Omental fat pad (tissue), 4 donors: ENCODE data around the gene CALD1. TPM values are rescaled to one million over a fixed set of nuclear protein-coding genes. Genes with fewer than 3 reads are reported as not detected.
A peak's percentile ranks its signal among the peaks of the same experiment; 100 is the strongest.

Source experiments
- ATAC-seq: fragments of 150-250 bp; one replicate; pipeline ENCODE4 v1.9.1; 2016; ENCODE audit warnings: mild to moderate bottlenecking, moderate library complexity; ENCODE audit not compliant: low FRiP score
- DNase-seq: peaks from one replicate; pipeline ENCODE4 v3.0.0-alpha.2; 2019; ENCODE audit warnings: low spot score
- CTCF ChIP-seq, 3 donors: fragments of 450-650 bp; IDR thresholded peaks; one replicate each; pipeline ENCODE4 v1.5.1; 2016 to 2017; ENCODE audit warnings: antibody characterized with exemption in 3 of 3, mild to moderate bottlenecking in 3 of 3, moderate library complexity in 2 of 3
- total RNA-seq, 4 donors: library from RNA; depleted of rRNA; stranded (reverse); fragments of >200 nt; gene quantifications; one replicate each; pipeline ENCODE4 v1.1.0, GENCODE V29; 2016

CALD1 gene
- total RNA-seq, 4 donors from 2014 or later = 195 to 347 (median 250) TPM

GRCh38 chr7:134992626-134993179 lies 213.3 kb downstream of the CALD1 start:
- no peak for TF ChIP-seq CTCF (IDR thresholded peaks at IDR 0.05)
- no peak for DNase-seq
- no peak for ATAC-seq

DNA sequence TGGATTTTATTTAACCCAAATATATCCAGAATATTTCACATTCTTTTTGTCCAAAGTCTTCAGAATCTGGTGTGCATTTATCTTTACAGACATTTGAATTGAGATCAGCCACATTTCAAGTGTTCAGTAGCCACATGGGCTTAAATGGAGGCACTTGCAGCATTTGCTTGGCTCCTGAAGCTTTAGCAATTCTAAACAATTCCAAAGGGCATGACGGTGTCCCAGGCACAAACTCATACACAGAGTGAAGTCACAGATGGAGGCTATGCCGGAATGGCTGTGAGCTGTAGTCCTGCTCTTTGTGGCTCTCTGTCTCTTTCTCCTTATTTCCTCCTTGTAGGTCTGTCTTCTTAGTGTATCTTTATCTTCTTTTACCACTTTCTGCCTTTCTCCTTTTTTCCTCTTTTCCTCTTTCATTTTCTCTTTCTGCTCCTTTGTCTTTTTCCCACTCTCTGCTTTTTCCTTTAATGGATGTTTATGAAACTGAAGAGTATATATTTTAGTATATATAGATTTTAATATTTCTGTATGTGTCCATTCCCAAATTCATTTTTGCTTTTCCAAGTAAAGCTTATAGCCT lies 214.5 kb downstream of the CALD1 start:
- DNase-seq = no peak
- TF ChIP-seq CTCF (IDR thresholded peaks at IDR 0.05) = no peak

GRCh38 chr7:134995239-134996096 lies 216.0 kb downstream of the CALD1 start:
- ATAC-seq (no peak), DNase-seq (no peak)
- no peak for TF ChIP-seq CTCF (IDR thresholded peaks at IDR 0.05)

More for the DNA sequence above, 214.5 kb downstream of the CALD1 start:
- no peak for ATAC-seq

DNA sequence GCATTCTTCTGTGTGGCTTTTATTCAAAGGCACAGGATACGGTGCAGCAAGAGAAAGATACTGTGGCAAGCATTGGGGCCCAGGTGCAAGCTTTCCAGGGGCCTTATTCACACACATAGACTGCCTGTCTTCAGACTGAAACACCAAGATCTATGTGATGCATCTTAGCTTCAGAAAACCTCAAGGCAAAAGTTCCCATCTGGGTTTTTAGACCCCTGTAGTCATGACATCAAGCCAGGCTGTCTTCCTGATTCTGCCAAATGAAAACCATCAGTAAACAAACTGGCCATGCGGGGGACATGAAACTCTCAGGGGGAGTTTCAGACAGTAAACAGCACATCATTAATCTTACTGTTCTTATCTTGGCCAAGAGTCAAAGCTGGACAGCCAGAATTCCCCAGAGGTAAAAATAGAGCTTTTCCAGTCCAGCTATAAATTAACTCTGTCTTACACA lies 216.7 kb downstream of the CALD1 start:
- ATAC-seq = peak; percentile 41

DNA sequence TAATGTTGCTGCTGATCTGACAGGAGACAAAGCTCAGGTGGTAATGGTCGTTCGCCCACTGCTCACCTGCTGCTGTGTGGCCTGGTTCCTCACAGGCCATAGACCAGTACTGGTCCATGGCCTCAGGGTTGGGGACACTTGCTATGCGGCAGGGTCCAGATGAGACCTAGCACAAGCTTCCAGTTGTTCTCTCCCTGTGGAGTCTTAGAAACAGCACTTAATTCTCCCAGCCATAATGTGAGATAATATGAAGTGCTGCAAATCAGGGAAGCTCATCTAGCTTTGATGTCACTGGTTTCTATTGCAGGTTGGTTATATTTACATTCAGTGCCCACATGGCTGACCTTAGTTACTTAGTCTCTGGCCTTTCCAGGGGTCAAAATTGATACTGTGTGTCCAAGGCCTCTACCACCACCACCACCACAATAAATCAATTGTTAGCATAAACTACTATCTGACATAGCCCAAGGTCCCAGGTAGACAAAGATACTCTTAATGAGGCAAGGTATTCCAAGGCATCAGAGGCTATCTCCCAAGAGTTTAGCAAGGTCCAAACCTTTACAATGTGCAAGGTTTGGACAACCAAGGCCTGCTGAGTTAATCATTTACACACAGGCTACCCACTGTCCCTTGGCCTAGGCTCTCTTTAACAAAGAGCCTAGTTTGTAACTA lies 217.9 kb downstream of the CALD1 start:
- TF ChIP-seq CTCF (IDR thresholded peaks at IDR 0.05) = no peak
- DNase-seq (no peak), ATAC-seq (no peak)

More for the DNA sequence above, 216.7 kb downstream of the CALD1 start:
- TF ChIP-seq CTCF (IDR thresholded peaks at IDR 0.05) = no peak
- no peak for DNase-seq

DNA sequence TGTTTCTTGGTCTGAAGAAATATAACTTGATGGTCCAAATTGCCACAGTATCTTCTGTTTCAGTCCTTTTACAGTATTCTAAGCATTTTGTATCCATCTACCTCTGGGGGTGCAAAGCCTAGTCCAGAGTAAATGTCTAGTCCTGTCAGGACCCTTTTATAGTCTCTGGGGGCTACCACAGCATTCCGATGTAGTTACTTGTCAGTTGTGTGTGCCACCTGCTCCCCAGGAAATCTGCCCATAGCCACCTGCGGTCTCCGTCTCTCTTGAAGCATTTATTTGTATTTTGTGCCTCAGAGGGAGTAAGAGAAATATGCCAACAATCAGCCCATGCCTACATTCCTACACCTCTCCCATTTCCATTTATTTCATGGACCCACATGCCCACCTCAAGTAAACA lies 219.7 kb downstream of the CALD1 start:
- ATAC-seq = no peak
- TF ChIP-seq CTCF (IDR thresholded peaks at IDR 0.05) = no peak
- DNase-seq = no peak
